HepG2 (cell line): ENCODE measurements around the gene GABRA4. TPM values are rescaled to one million over a fixed set of nuclear protein-coding genes. Genes with fewer than 3 reads are reported as not detected.

Source experiments
- ATAC-seq: fragments of 200-7000 bp; cut with Tn5 transposase; 3 replicates; pipeline ENCODE4 v1.9.1; 2020; ENCODE audit warnings: mild to moderate bottlenecking, moderate library complexity
- BruUV-seq: library from RNA; stranded (reverse); fragments of 400-500 nt; replicated peaks from 2 replicates; lab custom pipeline; 2021; lab: Mats Ljungman, UMichigan
- CTCF ChIA-PET: fragments of 300-600 bp; formaldehyde crosslinking; extraction: SDS; loops from one replicate; lab custom pipeline; 2021; ENCODE audit warnings: low total read pairs, inconsistent platforms, low intra/inter-chr PET ratio; lab: Yijun Ruan, JAX
- POLR2A ChIA-PET: fragments of 350-600 bp; sonication (Branson Sonifier 250); formaldehyde crosslinking; loops from one replicate; lab custom pipeline; 2020; ENCODE audit warnings: antibody characterized with exemption, inconsistent platforms; lab: Yijun Ruan, JAX
- DNase-seq: peaks from one replicate; pipeline ENCODE4 v3.0.0-alpha.2; 2015; ENCODE audit warnings: low spot score
- FAIRE-seq: peaks from 3 replicates; lab custom pipeline; 2011; peaks lifted over from hg19 to GRCh38; lab: Jason Lieb, UNC
- H2AFZ ChIP-seq: one replicate; pipeline ENCODE4 v1.6.1; 2011; ENCODE audit warnings: low read length, inconsistent platforms
- H3K27ac ChIP-seq: fragments of 300-600 bp; 3 replicates; pipeline ENCODE4 v1.8.0; 2011; ENCODE audit warnings: mixed run types, mild to moderate bottlenecking, mixed read lengths, low read length, inconsistent platforms; ENCODE audit not compliant: insufficient read depth; ENCODE audit errors: extremely low read length
- H3K27me3 ChIP-seq, 2 experiments: fragments of 200-600 bp in 1 of 2; 2 replicates in 1 of 2; 3 replicates in 1 of 2; pipeline versions ENCODE4 v1.6.0 to v1.8.0; 2011; ENCODE audit warnings: low read length in 2 of 2, mild to moderate bottlenecking in 2 of 2, moderate library complexity in 2 of 2, inconsistent platforms in 1 of 2; ENCODE audit not compliant: insufficient read depth in 2 of 2, control insufficient read depth in 1 of 2
- H3K36me3 ChIP-seq, 2 experiments: fragments of 200-600 bp in 1 of 2; replicated peaks in 1 of 2; 2 replicates in 1 of 2; 3 replicates in 1 of 2; pipeline versions ENCODE4 v1.5.1 to v1.8.0; 2011; ENCODE audit warnings: low read length in 2 of 2, inconsistent platforms in 1 of 2; ENCODE audit not compliant: insufficient read depth in 2 of 2, control insufficient read depth in 1 of 2
- H3K4me1 ChIP-seq: 2 replicates; pipeline ENCODE4 v1.5.1; 2012; ENCODE audit warnings: low read length, inconsistent platforms; ENCODE audit not compliant: insufficient read depth
- H3K4me2 ChIP-seq: 2 replicates; pipeline ENCODE4 v1.6.0; 2011; ENCODE audit warnings: low read depth, low read length, inconsistent platforms
- H3K4me3 ChIP-seq, 3 experiments: fragments of 200-600 bp in 1 of 3; sonication (generic), shearing (Covaris generic) in 1 of 3; replicated peaks in 1 of 3; 2 replicates each; pipeline ENCODE4 v1.5.1; 2011 to 2016; ENCODE audit warnings: low read length in 3 of 3, inconsistent platforms in 2 of 3, low read depth in 2 of 3, mild to moderate bottlenecking in 2 of 3, control low read depth in 1 of 3, mixed read lengths in 1 of 3; ENCODE audit not compliant: insufficient read depth in 1 of 3
- H3K79me2 ChIP-seq: one replicate; pipeline ENCODE4 v1.6.1; 2011; ENCODE audit warnings: low read length, inconsistent platforms; ENCODE audit not compliant: insufficient read depth
- H3K9ac ChIP-seq: 2 replicates; pipeline ENCODE4 v1.6.0; 2011; ENCODE audit warnings: mild to moderate bottlenecking, low read depth, low read length, inconsistent platforms; ENCODE audit not compliant: insufficient read depth
- H3K9me3 ChIP-seq: 2 replicates; pipeline ENCODE4 v1.5.1; 2012; ENCODE audit warnings: mild to moderate bottlenecking, low read length
- H4K20me1 ChIP-seq: 2 replicates; pipeline ENCODE4 v1.6.0; 2011; ENCODE audit warnings: inconsistent platforms, mild to moderate bottlenecking, low read length, moderate library complexity; ENCODE audit not compliant: insufficient read depth
- ELF3 ChIP-seq: IDR thresholded peaks from 2 replicates; pipeline ENCODE4 v1.6.1; 2016; ENCODE audit warnings: missing genetic modification reagents, missing compliant biosample characterization
- KMT2B ChIP-seq: IDR thresholded peaks from 2 replicates; pipeline ENCODE4 v1.6.1; 2016; ENCODE audit warnings: missing genetic modification reagents, missing compliant biosample characterization
- NKX3-1 ChIP-seq: sonication (generic); formaldehyde crosslinking; IDR thresholded peaks from 2 replicates; pipeline ENCODE4 v1.5.0; 2020; ENCODE audit warnings: missing genetic modification reagents
- THAP11 ChIP-seq: IDR thresholded peaks from 2 replicates; pipeline ENCODE4 v1.6.1; 2016; ENCODE audit warnings: missing biosample characterization, missing genetic modification reagents
- ZMYM2 ChIP-seq: sonication (generic); formaldehyde crosslinking; IDR thresholded peaks from 2 replicates; pipeline ENCODE4 v1.8.0; 2022; ENCODE audit warnings: mild to moderate bottlenecking, missing genetic modification reagents
- ZNF235 ChIP-seq: sonication (generic); formaldehyde crosslinking; IDR thresholded peaks from 2 replicates; pipeline ENCODE4 v1.8.1; 2023; ENCODE audit warnings: mild to moderate bottlenecking, missing genetic modification reagents, borderline replicate concordance
- ZNF382 ChIP-seq: sonication (generic); formaldehyde crosslinking; IDR thresholded peaks from 2 replicates; pipeline ENCODE4 v1.5.0; 2020; ENCODE audit warnings: missing genetic modification reagents, mild to moderate bottlenecking, borderline replicate concordance
- ZNF44 ChIP-seq: sonication (generic); formaldehyde crosslinking; IDR thresholded peaks from 2 replicates; pipeline ENCODE4 v1.5.1; 2020; ENCODE audit warnings: mild to moderate bottlenecking, missing genetic modification reagents
- ZNF556 ChIP-seq: sonication (generic); formaldehyde crosslinking; IDR thresholded peaks from 2 replicates; pipeline ENCODE4 v1.4.0; 2020; ENCODE audit warnings: mild to moderate bottlenecking, missing genetic modification reagents, borderline replicate concordance
- ZNF605 ChIP-seq: sonication (generic); formaldehyde crosslinking; IDR thresholded peaks from 2 replicates; pipeline ENCODE4 v1.8.0; 2022; ENCODE audit warnings: mild to moderate bottlenecking, missing genetic modification reagents
- ZNF790 ChIP-seq: sonication (generic); formaldehyde crosslinking; IDR thresholded peaks from 2 replicates; pipeline ENCODE4 v1.8.0; 2022; ENCODE audit warnings: missing genetic modification reagents, mild to moderate bottlenecking, borderline replicate concordance
- ZSCAN5A ChIP-seq: sonication (generic); formaldehyde crosslinking; IDR thresholded peaks from 2 replicates; pipeline ENCODE4 v1.8.0; 2022; ENCODE audit warnings: mild to moderate bottlenecking, missing genetic modification reagents, borderline replicate concordance
- in situ Hi-C: cut with HindIII; loops from 2 replicates; pipeline ENCODE4 v1.10.0; 2017; ENCODE audit warnings: low pct_unique_long_range_greater_than_20kb; ENCODE audit not compliant: extremely low pct_ligation_motif_present
- intact Hi-C: fragments of 100-400 bp; cut with micrococcal nuclease; formaldehyde crosslinking; loops from one replicate; pipeline ENCODE4 v1.10.0; 2022; ENCODE audit not compliant: unreplicated experiment
- polyA plus RNA-seq, 8 experiments: library from polyadenylated mRNA; depleted of rRNA in 3 of 8; stranded (reverse) in 7 of 8; unstranded in 1 of 8; fragments of >200 nt; fragmentation: Illumina TruSeq in 4 of 8; extraction: Trizol in 4 of 8; gene quantifications; 2 replicates each; pipeline versions ENCODE4 v1.2.1 to v1.2.3, GENCODE V29; 2011 to 2016; ENCODE audit warnings: low read depth in 4 of 8, missing spikeins in 1 of 8, mixed read lengths in 1 of 8; ENCODE audit not compliant: insufficient read depth in 1 of 8
- total RNA-seq, 5 experiments: library from RNA; depleted of rRNA; stranded (reverse); fragments of >200 nt; fragmentation: Illumina TruSeq; extraction: Trizol; gene quantifications; 2 replicates each; pipeline ENCODE4 v1.2.3, GENCODE V29; 2016; ENCODE audit warnings: low read depth in 1 of 5
- TF ChIP-seq, protein P1 (sequence below): sonication (generic); formaldehyde crosslinking; IDR thresholded peaks from 2 replicates; pipeline ENCODE4 v1.8.0; 2022; ENCODE audit warnings: mild to moderate bottlenecking, missing genetic modification reagents, moderate library complexity

The GABRA4 gene
- total and polyA plus RNA-seq, 2 of the 13 experiments (the other 11 are each of a cell fraction or from before 2014, with no cell fraction given): not detected

- no TSS peak for BruUV-seq
These were observed 48.3 kb downstream of the GABRA4 start for GRCh38 chr4:46945062-46945461.

More at GRCh38 chr4:46945062-46945461, 48.3 kb downstream of the GABRA4 start:
- in situ Hi-C loops: no loop called here
- Histone ChIP-seq H4K20me1 (no peaks in the 10 kb centered on the region), H3K4me1 (no peaks in the 10 kb centered on the region), H2AFZ (no peak overlapping the region), H3K4me3 (no peak overlapping the region), H3K27me3 (no peaks in the 10 kb centered on the region), H3K79me2 (no peaks in the 10 kb centered on the region), H3K36me3 (no peaks in the 10 kb centered on the region), H3K9me3 (no peaks in the 10 kb centered on the region), H3K27ac (no peak overlapping the region), H3K4me2 (no peak overlapping the region), H3K9ac (no peak overlapping the region)
- DNase-seq (no peak), ATAC-seq (no peak), FAIRE-seq (no peak)
- ChIA-PET POLR2A (no interaction called here), CTCF (no interaction called here)
- intact Hi-C loops: no loop called here
- TF ChIP-seq ZNF556 (CRISPR knock-in tag) (no peak), ZNF605 (CRISPR knock-in tag) (no peak), KMT2B (CRISPR knock-in tag) (no peak), ZSCAN5A (no peak), ZNF382 (CRISPR knock-in tag) (no peak), ZMYM2 (no peak), ZNF790 (CRISPR knock-in tag) (no peak), ZNF44 (CRISPR knock-in tag) (no peak), ELF3 (CRISPR knock-in tag) (no peak), THAP11 (CRISPR knock-in tag) (no peak), NKX3-1 (no peak), ZNF235 (CRISPR knock-in tag) (no peak)
- TF ChIP-seq, protein P1, sequence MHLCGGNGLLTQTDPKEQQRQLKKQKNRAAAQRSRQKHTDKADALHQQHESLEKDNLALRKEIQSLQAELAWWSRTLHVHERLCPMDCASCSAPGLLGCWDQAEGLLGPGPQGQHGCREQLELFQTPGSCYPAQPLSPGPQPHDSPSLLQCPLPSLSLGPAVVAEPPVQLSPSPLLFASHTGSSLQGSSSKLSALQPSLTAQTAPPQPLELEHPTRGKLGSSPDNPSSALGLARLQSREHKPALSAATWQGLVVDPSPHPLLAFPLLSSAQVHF: no peak
